ENCODE data around the gene BAG2.

GRCh38 chr6:57209030-57209429 is 36.9 kb downstream of the BAG2 start:
- TF ChIP-seq CTCF (conservative IDR thresholded peaks at IDR 0.05) (no peak), ZFX (IDR thresholded peaks at IDR 0.05) (no peak)
